Stomach (tissue), 9 donors: ENCODE measurements around the gene EFCAB9. TPM values are rescaled to one million over a fixed set of nuclear protein-coding genes. Genes with fewer than 3 reads are reported as not detected.

ENCODE experiments used
- DNase-seq, 2 donors: peaks; one replicate each; pipeline versions ENCODE4 v3.0.0 to v3.0.0-alpha.2; 2013 to 2019
- H3K27ac ChIP-seq, 5 donors: fragments of 200-600 bp in 4 of 5; sonication (generic) in 4 of 5; one replicate each; pipeline ENCODE4 v1.5.1; 2013 to 2019; ENCODE audit warnings: mild to moderate bottlenecking in 1 of 5, moderate library complexity in 1 of 5
- H3K27me3 ChIP-seq, 3 donors: fragments of 200-600 bp; sonication (generic); one replicate each; pipeline ENCODE4 v1.5.1; 2017 to 2019; ENCODE audit warnings: mixed run types in 1 of 3
- H3K36me3 ChIP-seq, 4 donors: fragments of 200-600 bp; sonication (generic); 1 replicate in 3 of 4; 2 replicates in 1 of 4; pipeline ENCODE4 v1.5.1; 2016 to 2019
- H3K4me1 ChIP-seq, 4 donors: fragments of 200-600 bp; sonication (generic); one replicate each; pipeline ENCODE4 v1.5.1; 2016 to 2019
- H3K4me3 ChIP-seq, 4 donors: fragments of 200-600 bp; sonication (generic) in 3 of 4; one replicate each; pipeline ENCODE4 v1.5.1; 2016 to 2019; ENCODE audit warnings: mild to moderate bottlenecking in 1 of 4
- H3K9me3 ChIP-seq, 4 donors: fragments of 200-600 bp; sonication (generic); one replicate each; pipeline ENCODE4 v1.5.1; 2016 to 2019
- CTCF ChIP-seq, 7 experiments: fragments of 450-650 bp in 4 of 7; fragments of 200-600 bp in 3 of 7; sonication (generic) in 3 of 7; IDR thresholded peaks; one replicate each; pipeline ENCODE4 v1.5.1; 2016 to 2019; ENCODE audit warnings: antibody characterized with exemption in 7 of 7, control low read depth in 2 of 7, mild to moderate bottlenecking in 1 of 7
- EP300 ChIP-seq: sonication (generic); formaldehyde crosslinking; IDR thresholded peaks from one replicate; pipeline ENCODE4 v1.6.1; 2017; ENCODE audit warnings: antibody characterized with exemption
- POLR2A ChIP-seq, 4 donors: fragments of 450-650 bp; IDR thresholded peaks; one replicate each; pipeline ENCODE4 v1.6.1; 2016; ENCODE audit warnings: antibody characterized with exemption in 4 of 4, control low read depth in 2 of 4, mild to moderate bottlenecking in 1 of 4, moderate library complexity in 1 of 4
- POLR2AphosphoS5 ChIP-seq, 3 donors: sonication (generic); formaldehyde crosslinking; IDR thresholded peaks; one replicate each; pipeline ENCODE4 v1.6.1; 2016; ENCODE audit warnings: antibody characterized with exemption in 3 of 3
- WGBS, 5 donors: extraction: QIAGEN DNeasy Blood & Tissue Kit in 3 of 5; methylation state at CpG; one replicate each; pipeline versions ENCODE4 v1.1.5 to v1.1.7; 2013 to 2018; 5-methylcytosine and 5-hydroxymethylcytosine counted together
- intact Hi-C: fragments of 100-400 bp; cut with DNase I; formaldehyde crosslinking; loops from one replicate; pipeline ENCODE4 v1.15.1; 2023; ENCODE audit warnings: low total_unique reads
- polyA plus RNA-seq, 3 donors: library from polyadenylated mRNA; stranded (reverse); fragments of 200-250 nt; gene quantifications; one replicate each; pipeline ENCODE4 v1.2.3, GENCODE V29; 2013
- total RNA-seq, 5 donors: library from RNA; depleted of rRNA; stranded (reverse); fragments of >200 nt; gene quantifications; one replicate each; pipeline versions ENCODE4 v1.1.0 to v1.2.3, GENCODE V29; 2014 to 2016
- donor health status: healthy with polysubstance abuse.
- donor health status: Bipolar disorder and iron deficiency.
- donor health status: healthy.

EFCAB9 gene
- total and polyA plus RNA-seq, 8 donors = not detected

GRCh38 chr5:172224996-172225395 is 31.0 kb downstream of the EFCAB9 start:
- TF ChIP-seq EP300 (no peak), CTCF (IDR thresholded peaks at IDR 0.05) (no peak), POLR2AphosphoS5 (IDR thresholded peaks at IDR 0.05) (no peak), POLR2A (IDR thresholded peaks at IDR 0.05) (no peak)
- H3K27me3 ChIP-seq = no peaks in the 10 kb centered on the region
- H3K9me3 ChIP-seq = no peaks in the 10 kb centered on the region
- peaks cover 2 to 49% (median 28%) of the 10 kb centered on the region in 4 donors for H3K36me3 ChIP-seq
- intact Hi-C loops = no loop called here
- no peak for DNase-seq
- H3K4me3 ChIP-seq = no peak overlapping the region
- 88 to 95% (median 90%) methylated on average over 1 of the region's 1 CpG for WGBS, 5 donors
- H3K4me1 ChIP-seq = no peaks in the 10 kb centered on the region
- H3K27ac ChIP-seq = no peak overlapping the region

GRCh38 chr5:172229904-172230303 is 35.9 kb downstream of the EFCAB9 start:
- Histone ChIP-seq H3K27ac (no peak overlapping the region), H3K4me3 (no peak overlapping the region), H3K9me3 (no peaks in the 10 kb centered on the region), H3K4me1 (peaks cover 0 to 5% (median 4%) of the 10 kb centered on the region in 4 donors), H3K36me3 (peaks cover 3 to 64% (median 43%) of the 10 kb centered on the region in 4 donors), H3K27me3 (no peaks in the 10 kb centered on the region)
- no peak for DNase-seq
- TF ChIP-seq POLR2A (IDR thresholded peaks at IDR 0.05) (no peak), EP300 (no peak), CTCF (IDR thresholded peaks at IDR 0.05) (no peak), POLR2AphosphoS5 (IDR thresholded peaks at IDR 0.05) (no peak)
- intact Hi-C loops = no loop called here
- 85 to 92% (median 86%) methylated on average over 1 of the region's 1 CpG for WGBS, 5 donors

- TF ChIP-seq POLR2A (IDR thresholded peaks at IDR 0.05) (no peak), EP300 (no peak), POLR2AphosphoS5 (IDR thresholded peaks at IDR 0.05) (no peak), CTCF (IDR thresholded peaks at IDR 0.05) (no peak)
- H3K36me3 ChIP-seq = peaks cover 3 to 41% (median 38%) of the 10 kb centered on the region in 4 donors
- intact Hi-C loops = no loop called here
- WGBS, 5 donors = 96 to 98% (median 97%) methylated on average over 4 of the region's 4 CpGs
- DNase-seq = no peak
- no peaks in the 10 kb centered on the region for H3K9me3 ChIP-seq
- no peaks in the 10 kb centered on the region for H3K27me3 ChIP-seq
- H3K4me3 ChIP-seq = no peak overlapping the region
- peaks cover 9 to 39% (median 27%) of the 10 kb centered on the region in 4 donors for H3K4me1 ChIP-seq
- no peak overlapping the region for H3K27ac ChIP-seq
Observed at GRCh38 chr5:172234031-172234430, 40.1 kb downstream of the EFCAB9 start.

- Histone ChIP-seq H3K27ac (peak overlapping the region in 3 of 5 donors; percentile 13 to 55 (median 44)), H3K36me3 (peaks cover 3 to 36% (median 35%) of the 10 kb centered on the region in 4 donors), H3K27me3 (no peaks in the 10 kb centered on the region), H3K9me3 (no peaks in the 10 kb centered on the region), H3K4me3 (no peak overlapping the region), H3K4me1 (peaks cover 9 to 39% (median 27%) of the 10 kb centered on the region in 4 donors)
- intact Hi-C loops = no loop called here
- peak in 1 of 2 donors; percentile 30 for DNase-seq
- no peak for TF ChIP-seq POLR2AphosphoS5 (IDR thresholded peaks at IDR 0.05)
- WGBS, 5 donors = 27 to 39% (median 35%) methylated on average over 4 of the region's 4 CpGs
Observed at GRCh38 chr5:172235132-172235780, 41.3 kb downstream of the EFCAB9 start.
